Measurements from ENCODE around the gene TDRD10.

DNA sequence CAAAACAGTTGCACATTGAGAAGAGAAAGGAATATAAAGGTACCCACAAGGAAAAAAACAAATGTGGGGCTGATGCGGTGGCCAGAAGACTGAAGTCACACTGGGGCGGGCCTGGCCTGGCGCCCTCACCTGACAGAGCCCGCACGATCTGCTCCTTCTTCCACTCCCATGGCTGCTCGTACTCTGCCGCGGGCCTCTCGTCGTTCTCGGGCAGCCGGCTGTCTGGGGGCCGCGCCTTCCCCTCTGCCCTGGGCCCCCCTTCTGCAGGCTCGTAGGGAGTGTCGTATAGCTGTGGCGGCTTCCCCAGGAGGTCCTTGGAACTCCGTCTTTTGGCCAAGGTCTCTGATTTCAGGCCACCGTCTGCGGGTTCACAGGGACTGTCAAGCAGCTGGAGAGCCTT, 13.1 kb upstream of the TDRD10 start:
- TF ChIP-seq TCF12 (IDR thresholded peaks at IDR 0.05; ENCODE audit: low read depth): no peak
- TF ChIP-seq TEAD4 (IDR thresholded peaks at IDR 0.05): no peak
- TF ChIP-seq, protein P1, sequence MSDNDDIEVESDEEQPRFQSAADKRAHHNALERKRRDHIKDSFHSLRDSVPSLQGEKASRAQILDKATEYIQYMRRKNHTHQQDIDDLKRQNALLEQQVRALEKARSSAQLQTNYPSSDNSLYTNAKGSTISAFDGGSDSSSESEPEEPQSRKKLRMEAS (IDR thresholded peaks at IDR 0.05): no peak
- TF ChIP-seq EGR1 (IDR thresholded peaks at IDR 0.05): no peak
- no peak for TF ChIP-seq EP300 (IDR thresholded peaks at IDR 0.05; ENCODE audit: borderline replicate concordance)
- no peak for TF ChIP-seq TAF1 (IDR thresholded peaks at IDR 0.05; ENCODE audit: low read depth)
- no peak for TF ChIP-seq NFIC (IDR thresholded peaks at IDR 0.05)

All from Ishikawa (cell line).